Activated effector memory CD4-positive, alpha-beta T cell treated with Interleukin-2 at 50 U/mL for 16 hours (primary cell): ENCODE results near the gene NFATC2IP.
"Not testable (repeated sequence)": the region's sequence is repeated elsewhere in the genome, so short reads cannot be mapped to it uniquely, and the experiment has no call there.

Experiments
- DNase-seq: peaks from one replicate; pipeline ENCODE4 v3.0.0-alpha.2; 2020

The NFATC2IP gene

GRCh38 chr16:29000019-29000418 is 49.3 kb downstream of the NFATC2IP start:
- no peak for DNase-seq

GRCh38 chr16:29004496-29005139 is 53.9 kb downstream of the NFATC2IP start:
- not testable (repeated sequence) for DNase-seq

DNA sequence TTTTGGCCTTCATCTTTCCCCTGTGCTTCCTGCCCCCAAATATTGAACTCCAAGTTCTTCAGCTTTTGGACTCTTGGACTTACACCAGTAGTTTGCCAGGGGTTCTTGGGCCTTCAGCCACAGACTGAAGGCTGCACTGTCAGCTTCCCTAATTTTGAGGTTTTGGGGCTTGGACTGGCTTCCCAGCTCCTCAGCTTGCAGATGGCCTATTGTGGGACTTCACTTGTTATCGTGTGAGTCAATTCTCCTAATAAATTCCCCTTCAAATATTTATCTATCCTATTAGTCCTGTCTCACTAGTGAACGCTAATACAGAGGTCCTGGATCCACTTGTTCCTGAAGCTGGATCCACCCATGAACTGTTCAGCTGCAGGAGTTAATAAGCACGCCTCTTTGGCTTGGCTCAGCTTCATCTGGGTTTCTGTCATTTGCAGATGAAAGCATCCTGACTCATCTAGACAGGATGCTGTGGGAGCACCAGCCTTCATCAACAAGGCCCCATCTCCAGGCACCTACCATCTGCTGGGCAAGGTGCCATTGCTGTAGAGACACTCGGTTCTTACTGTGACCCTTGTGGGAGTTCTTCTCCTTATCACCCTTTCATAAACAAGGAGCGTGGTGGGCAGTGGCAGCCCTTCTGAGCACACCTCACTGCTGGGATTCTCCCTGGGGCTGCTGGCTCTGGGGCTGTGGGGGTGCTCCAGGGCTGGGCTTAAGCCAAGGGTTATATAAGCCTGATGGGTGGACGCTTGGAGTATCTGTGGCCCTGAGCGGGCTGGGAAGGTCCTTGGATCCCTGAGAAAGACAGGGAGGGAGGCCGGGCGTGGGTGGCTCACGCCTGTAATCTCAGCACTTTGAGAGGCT is 57.2 kb downstream of the NFATC2IP start:
- DNase-seq: peak; percentile 67

- DNase-seq: no peak
These were observed 58.5 kb downstream of the NFATC2IP start for GRCh38 chr16:29009050-29009837.

- DNase-seq: no peak
These were observed 59.1 kb downstream of the NFATC2IP start for GRCh38 chr16:29009838-29010166.

- no peak for DNase-seq
These were observed 60.4 kb downstream of the NFATC2IP start for GRCh38 chr16:29011112-29011511.

DNA sequence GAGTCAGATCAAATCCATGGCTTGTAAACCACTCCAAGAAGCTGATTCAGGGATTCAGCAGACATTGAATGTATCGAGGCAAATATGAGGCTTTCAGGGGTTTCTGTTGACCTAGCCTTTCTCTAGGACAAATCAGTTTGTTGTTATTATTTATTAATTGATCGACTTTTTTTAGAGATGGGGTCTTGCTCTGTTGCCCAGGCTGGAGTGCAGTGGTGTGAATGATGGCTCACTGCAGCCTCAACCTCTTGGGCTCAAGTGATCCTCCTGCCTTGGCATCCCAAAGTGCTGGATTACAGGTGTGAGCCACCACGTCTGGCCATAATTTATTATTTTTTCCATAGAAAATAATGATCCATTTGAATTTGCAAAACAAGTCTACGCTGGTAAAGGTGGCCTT is 61.1 kb downstream of the NFATC2IP start:
- no peak for DNase-seq

GRCh38 chr16:29012913-29013553 is 62.3 kb downstream of the NFATC2IP start:
- no peak for DNase-seq

GRCh38 chr16:29014561-29015069 is 63.9 kb downstream of the NFATC2IP start:
- DNase-seq: no peak
